ENCODE results near the gene ZNF277.

The ZNF277 gene

DNA sequence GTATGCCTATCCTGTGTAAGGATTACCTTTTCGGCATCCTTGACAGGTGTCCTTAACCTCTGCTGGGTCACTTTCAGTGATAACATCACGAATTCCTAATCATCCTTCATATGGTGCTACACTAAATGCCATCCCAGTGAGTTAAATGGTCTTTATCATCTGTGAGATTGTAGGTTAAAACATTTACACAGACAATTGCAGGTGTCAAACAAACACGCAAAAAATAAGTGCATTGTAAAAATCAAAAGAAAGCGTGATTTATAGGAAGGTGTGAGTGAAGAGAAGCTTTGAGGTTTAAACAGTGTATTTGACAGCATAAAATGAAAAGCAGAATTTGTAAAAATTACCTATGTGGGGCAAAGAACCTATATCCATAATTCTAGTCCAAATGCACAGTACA, 132.3 kb downstream of the ZNF277 start:
- Histone ChIP-seq H3K9me3 (replicated peaks; ENCODE audit: low read length) (no peaks in the 10 kb centered on the region), H3K4me1 (ENCODE audit: control insufficient read depth, insufficient read depth, low read length) (no peaks in the 10 kb centered on the region), H3K36me3 (ENCODE audit: insufficient read depth, low read length) (peaks cover 6% of the 10 kb centered on the region), H3K4me3 (ENCODE audit: low read length) (no peak overlapping the region), H3K4me2 (ENCODE audit: low read length) (no peak overlapping the region), H3K9ac (ENCODE audit: low read depth, low read length) (no peak overlapping the region), H3K27me3 (ENCODE audit: control insufficient read depth, insufficient read depth, low read length) (no peaks in the 10 kb centered on the region)

DNA sequence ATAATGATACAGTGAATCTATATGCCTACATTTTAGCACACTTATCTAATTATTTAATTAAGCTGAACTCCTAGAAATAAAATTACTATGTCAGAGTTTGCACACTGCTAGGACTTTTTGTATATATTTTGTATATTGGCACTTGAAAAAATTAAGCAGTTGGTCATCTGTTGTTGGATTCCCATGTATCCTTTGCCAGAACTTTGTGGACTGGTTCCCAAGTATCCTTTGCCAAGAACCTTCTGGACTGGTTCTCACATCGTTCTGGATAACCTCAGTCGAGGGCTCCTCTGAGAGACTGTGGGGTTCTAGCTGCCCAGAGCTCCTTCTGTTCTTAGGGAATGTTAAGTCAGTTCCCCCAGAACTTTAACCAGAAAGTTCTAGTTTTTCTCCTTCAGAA, 135.0 kb downstream of the ZNF277 start:
- Histone ChIP-seq H3K9me3 (replicated peaks; ENCODE audit: low read length) (no peaks in the 10 kb centered on the region), H3K9ac (ENCODE audit: low read depth, low read length) (no peak overlapping the region), H3K4me3 (ENCODE audit: low read length) (no peak overlapping the region), H3K4me1 (ENCODE audit: control insufficient read depth, insufficient read depth, low read length) (no peaks in the 10 kb centered on the region), H3K36me3 (ENCODE audit: insufficient read depth, low read length) (peaks cover 6% of the 10 kb centered on the region), H3K27me3 (ENCODE audit: control insufficient read depth, insufficient read depth, low read length) (no peaks in the 10 kb centered on the region), H3K4me2 (ENCODE audit: low read length) (no peak overlapping the region)

DNA sequence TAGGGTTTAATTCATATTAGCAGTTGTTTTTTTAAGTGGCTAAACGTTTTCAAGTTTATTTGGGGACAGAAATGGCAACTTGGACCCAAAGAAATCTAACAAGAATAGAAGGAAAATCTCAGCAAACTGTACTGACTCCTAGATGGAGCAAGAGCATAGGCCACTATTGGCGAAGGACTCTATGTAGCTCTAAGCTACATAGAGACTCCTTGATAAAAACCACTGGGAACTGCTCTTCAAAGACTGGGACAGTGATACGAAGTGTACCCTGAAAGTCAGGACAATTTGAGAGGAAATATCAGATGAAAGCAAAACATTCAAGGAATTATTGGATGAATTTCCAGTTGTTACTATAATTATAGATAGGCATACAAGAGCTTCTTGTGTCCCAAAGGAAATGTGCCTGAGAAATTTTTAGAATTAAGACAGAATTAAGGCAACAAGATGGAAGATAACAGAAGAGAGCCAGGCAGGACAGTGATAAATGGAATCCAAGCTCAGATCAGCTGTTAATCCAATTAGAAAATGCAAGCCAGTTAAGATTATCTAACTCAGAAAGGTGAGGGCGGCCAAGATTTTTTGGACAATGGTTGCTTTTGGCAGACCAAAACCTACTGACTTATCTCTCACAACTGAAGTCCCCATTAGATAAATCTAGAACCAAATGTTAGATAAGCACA, 140.0 kb downstream of the ZNF277 start:
- no peak overlapping the region for H3K4me3 ChIP-seq (ENCODE audit: low read length)
- H3K9me3 ChIP-seq (replicated peaks; ENCODE audit: low read length) = no peaks in the 10 kb centered on the region
- peaks cover 3% of the 10 kb centered on the region for H3K36me3 ChIP-seq (ENCODE audit: insufficient read depth, low read length)
- H3K4me1 ChIP-seq (ENCODE audit: control insufficient read depth, insufficient read depth, low read length) = no peaks in the 10 kb centered on the region
- H3K4me2 ChIP-seq (ENCODE audit: low read length) = no peak overlapping the region
- H3K27me3 ChIP-seq (ENCODE audit: control insufficient read depth, insufficient read depth, low read length) = no peaks in the 10 kb centered on the region
- H3K9ac ChIP-seq (ENCODE audit: low read depth, low read length) = no peak overlapping the region

DNA sequence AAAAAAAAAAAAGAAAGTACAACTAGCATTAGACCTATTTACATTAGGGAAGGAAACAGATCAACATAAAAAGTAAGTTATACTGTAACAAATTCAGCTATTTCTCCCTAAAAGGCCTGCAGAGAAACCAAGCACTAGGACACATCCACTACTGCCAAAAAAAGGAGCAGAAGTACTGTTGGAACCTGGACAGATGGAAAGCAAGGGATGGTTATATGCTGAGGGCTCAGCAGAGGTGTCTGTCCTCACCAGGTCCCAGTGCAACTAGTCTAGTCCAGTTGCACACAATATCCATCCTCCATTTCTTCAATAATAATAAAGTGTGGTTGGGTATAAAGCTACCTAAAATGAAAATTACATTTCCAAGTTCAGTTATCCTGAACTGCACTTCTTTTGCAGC, 140.6 kb downstream of the ZNF277 start:
- Histone ChIP-seq H3K36me3 (ENCODE audit: insufficient read depth, low read length) (peaks cover 3% of the 10 kb centered on the region), H3K27me3 (ENCODE audit: control insufficient read depth, insufficient read depth, low read length) (no peaks in the 10 kb centered on the region), H3K4me1 (ENCODE audit: control insufficient read depth, insufficient read depth, low read length) (no peaks in the 10 kb centered on the region), H3K9me3 (replicated peaks; ENCODE audit: low read length) (no peaks in the 10 kb centered on the region), H3K9ac (ENCODE audit: low read depth, low read length) (no peak overlapping the region), H3K4me3 (ENCODE audit: low read length) (no peak overlapping the region), H3K4me2 (ENCODE audit: low read length) (no peak overlapping the region)

DNA sequence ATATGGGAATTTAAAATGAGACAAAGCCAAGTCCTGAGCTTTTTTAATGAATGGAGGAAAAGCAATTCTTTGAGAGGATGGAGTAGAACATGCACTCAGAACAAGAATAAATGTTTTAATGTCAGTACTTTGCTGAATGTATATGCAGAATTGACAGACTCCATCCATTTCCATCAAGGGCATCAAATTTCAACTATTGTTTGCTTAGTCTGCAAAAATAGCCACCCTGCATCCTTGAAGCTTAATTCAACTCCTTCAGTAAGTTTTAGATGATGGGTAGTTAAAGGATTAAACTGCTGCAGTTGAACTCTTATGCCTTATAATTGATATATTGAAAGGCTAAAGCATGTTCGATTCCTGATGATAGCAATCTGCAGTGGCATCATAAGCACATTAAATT, 144.1 kb downstream of the ZNF277 start:
- Histone ChIP-seq H3K4me3 (ENCODE audit: low read length) (no peak overlapping the region), H3K9me3 (replicated peaks; ENCODE audit: low read length) (no peaks in the 10 kb centered on the region), H3K4me2 (ENCODE audit: low read length) (no peak overlapping the region), H3K36me3 (ENCODE audit: insufficient read depth, low read length) (no peaks in the 10 kb centered on the region), H3K4me1 (ENCODE audit: control insufficient read depth, insufficient read depth, low read length) (no peaks in the 10 kb centered on the region), H3K27me3 (ENCODE audit: control insufficient read depth, insufficient read depth, low read length) (no peaks in the 10 kb centered on the region), H3K9ac (ENCODE audit: low read depth, low read length) (no peak overlapping the region)

DNA sequence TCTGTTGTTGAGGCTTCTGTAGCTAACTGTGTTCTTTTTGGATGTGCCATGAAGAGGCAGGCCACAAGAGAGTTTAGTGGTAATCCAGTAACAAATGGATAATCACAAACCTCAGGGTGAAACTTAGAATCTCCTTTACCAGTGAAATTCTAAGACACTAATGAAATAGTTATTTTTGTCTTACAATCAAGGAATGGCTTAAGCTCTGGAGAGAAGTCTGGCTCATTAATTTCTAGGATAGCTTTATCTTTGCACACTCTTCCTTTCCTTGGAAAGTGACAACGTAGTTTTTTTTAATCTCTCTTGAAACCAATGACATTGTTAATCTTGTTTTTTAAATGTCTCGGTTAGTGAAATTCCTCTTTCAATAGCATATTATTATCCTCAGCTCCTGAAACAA, 150.1 kb downstream of the ZNF277 start:
- no peak overlapping the region for H3K9ac ChIP-seq (ENCODE audit: low read depth, low read length)
- no peaks in the 10 kb centered on the region for H3K4me1 ChIP-seq (ENCODE audit: control insufficient read depth, insufficient read depth, low read length)
- no peaks in the 10 kb centered on the region for H3K9me3 ChIP-seq (replicated peaks; ENCODE audit: low read length)
- H3K4me3 ChIP-seq (ENCODE audit: low read length) = no peak overlapping the region
- no peaks in the 10 kb centered on the region for H3K36me3 ChIP-seq (ENCODE audit: insufficient read depth, low read length)
- H3K4me2 ChIP-seq (ENCODE audit: low read length) = no peak overlapping the region
- H3K27me3 ChIP-seq (ENCODE audit: control insufficient read depth, insufficient read depth, low read length) = no peaks in the 10 kb centered on the region

DNA sequence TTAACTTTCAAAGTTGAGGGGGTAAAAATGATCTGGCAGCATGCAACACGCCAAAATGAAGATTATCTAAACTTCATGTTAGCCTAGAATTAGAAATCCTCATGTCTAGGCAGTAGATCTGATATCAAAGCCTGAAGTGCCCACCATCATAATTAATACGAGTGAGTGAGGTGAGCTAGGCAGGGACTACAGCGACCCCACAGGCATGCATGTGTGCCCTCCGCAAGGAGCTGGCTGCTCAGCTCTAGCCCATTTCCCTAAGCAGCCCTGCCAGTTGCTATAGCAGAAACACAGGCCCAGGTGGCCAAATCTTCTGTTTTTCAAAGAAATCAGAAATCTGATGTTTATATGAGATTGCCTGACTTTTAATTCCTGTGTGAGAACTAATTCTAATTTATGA, 150.6 kb downstream of the ZNF277 start:
- H3K36me3 ChIP-seq (ENCODE audit: insufficient read depth, low read length) = no peaks in the 10 kb centered on the region
- H3K4me3 ChIP-seq (ENCODE audit: low read length) = no peak overlapping the region
- H3K4me2 ChIP-seq (ENCODE audit: low read length) = no peak overlapping the region
- H3K9me3 ChIP-seq (replicated peaks; ENCODE audit: low read length) = no peaks in the 10 kb centered on the region
- no peaks in the 10 kb centered on the region for H3K27me3 ChIP-seq (ENCODE audit: control insufficient read depth, insufficient read depth, low read length)
- H3K4me1 ChIP-seq (ENCODE audit: control insufficient read depth, insufficient read depth, low read length) = no peaks in the 10 kb centered on the region
- no peak overlapping the region for H3K9ac ChIP-seq (ENCODE audit: low read depth, low read length)

DNA sequence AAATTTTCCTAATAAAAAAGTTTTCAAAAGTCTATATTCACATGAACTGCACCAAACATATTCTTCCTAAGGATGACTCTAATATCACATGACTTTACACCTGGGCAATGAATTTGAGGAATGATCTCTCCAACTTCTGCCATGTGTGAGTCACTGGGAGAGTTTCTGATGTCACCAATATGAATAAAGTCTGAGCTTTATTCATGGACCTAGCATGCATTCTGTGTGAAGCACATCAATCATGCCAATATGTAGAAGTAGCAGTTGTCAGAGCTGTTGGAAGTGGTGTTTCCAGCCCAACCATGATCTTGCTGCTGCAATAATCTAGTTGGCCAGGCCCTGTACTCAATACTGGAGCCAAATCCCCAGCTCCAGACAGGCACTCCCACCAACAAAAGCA, 152.0 kb downstream of the ZNF277 start:
- Histone ChIP-seq H3K4me1 (ENCODE audit: control insufficient read depth, insufficient read depth, low read length) (no peaks in the 10 kb centered on the region), H3K9ac (ENCODE audit: low read depth, low read length) (no peak overlapping the region), H3K4me3 (ENCODE audit: low read length) (no peak overlapping the region), H3K9me3 (replicated peaks; ENCODE audit: low read length) (no peaks in the 10 kb centered on the region), H3K27me3 (ENCODE audit: control insufficient read depth, insufficient read depth, low read length) (no peaks in the 10 kb centered on the region), H3K4me2 (ENCODE audit: low read length) (no peak overlapping the region), H3K36me3 (ENCODE audit: insufficient read depth, low read length) (no peaks in the 10 kb centered on the region)

DNA sequence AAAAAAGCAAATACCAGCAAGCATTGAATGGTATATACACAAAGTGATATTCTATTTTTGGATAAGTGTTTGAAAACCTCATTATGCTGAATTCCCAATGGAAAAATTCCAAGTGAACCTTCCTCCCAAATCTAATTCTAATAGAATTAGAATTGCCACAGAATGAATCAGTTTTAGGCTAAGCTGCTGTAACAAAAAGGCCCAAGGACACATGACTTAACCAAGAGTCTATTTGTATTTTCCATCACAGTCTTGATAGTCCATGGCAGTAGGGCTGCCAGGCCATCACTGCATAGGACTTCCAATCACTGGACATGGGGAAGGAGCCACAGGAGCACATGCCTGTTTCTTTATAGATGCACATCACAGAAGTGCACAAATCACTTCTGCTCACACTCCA, 152.6 kb downstream of the ZNF277 start:
- Histone ChIP-seq H3K9me3 (replicated peaks; ENCODE audit: low read length) (no peaks in the 10 kb centered on the region), H3K9ac (ENCODE audit: low read depth, low read length) (no peak overlapping the region), H3K27me3 (ENCODE audit: control insufficient read depth, insufficient read depth, low read length) (no peaks in the 10 kb centered on the region), H3K4me2 (ENCODE audit: low read length) (no peak overlapping the region), H3K4me1 (ENCODE audit: control insufficient read depth, insufficient read depth, low read length) (no peaks in the 10 kb centered on the region), H3K4me3 (ENCODE audit: low read length) (no peak overlapping the region), H3K36me3 (ENCODE audit: insufficient read depth, low read length) (no peaks in the 10 kb centered on the region)

DNA sequence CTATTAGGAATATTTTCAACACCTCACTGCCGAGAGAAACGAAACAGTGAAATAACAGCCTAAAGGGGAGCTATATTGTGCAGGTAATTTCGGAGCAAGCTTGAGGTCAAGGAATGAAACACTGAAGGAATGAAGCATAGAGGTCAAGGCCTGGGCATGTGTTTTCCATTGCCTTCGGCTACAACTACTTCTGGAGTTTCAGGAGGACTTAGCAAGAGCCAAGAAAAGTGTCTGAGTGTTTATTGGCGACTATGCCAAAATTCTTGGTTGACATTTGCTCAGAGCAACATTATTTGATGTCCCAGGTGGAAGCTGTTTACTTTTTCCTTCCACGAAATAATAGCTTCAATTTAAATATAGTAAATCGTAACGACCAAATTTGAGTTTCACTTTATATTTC, 154.2 kb downstream of the ZNF277 start:
- Histone ChIP-seq H3K27me3 (ENCODE audit: control insufficient read depth, insufficient read depth, low read length) (no peaks in the 10 kb centered on the region), H3K4me1 (ENCODE audit: control insufficient read depth, insufficient read depth, low read length) (no peaks in the 10 kb centered on the region), H3K9ac (ENCODE audit: low read depth, low read length) (no peak overlapping the region), H3K36me3 (ENCODE audit: insufficient read depth, low read length) (no peaks in the 10 kb centered on the region), H3K4me3 (ENCODE audit: low read length) (no peak overlapping the region), H3K4me2 (ENCODE audit: low read length) (no peak overlapping the region), H3K9me3 (replicated peaks; ENCODE audit: low read length) (no peaks in the 10 kb centered on the region)

DNA sequence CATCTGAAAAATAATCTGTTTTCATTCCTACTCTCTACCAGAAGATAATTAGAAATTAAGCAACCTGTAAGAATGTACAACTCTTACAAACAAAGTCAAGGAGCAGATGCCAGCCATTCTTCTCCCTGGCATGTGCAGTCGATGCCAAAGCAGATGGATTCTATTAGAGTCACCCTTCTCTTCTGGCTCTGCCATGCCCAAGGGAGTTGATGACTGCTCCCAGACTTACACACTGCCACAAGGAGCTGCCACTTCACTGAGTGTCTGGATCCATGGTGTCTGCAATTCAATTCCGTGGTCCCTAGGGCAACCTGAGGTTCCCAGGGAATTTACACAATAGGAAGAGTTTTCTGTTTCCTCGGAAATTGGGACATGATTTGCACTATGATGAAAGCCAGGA, 154.7 kb downstream of the ZNF277 start:
- Histone ChIP-seq H3K9ac (ENCODE audit: low read depth, low read length) (no peak overlapping the region), H3K9me3 (replicated peaks; ENCODE audit: low read length) (no peaks in the 10 kb centered on the region), H3K27me3 (ENCODE audit: control insufficient read depth, insufficient read depth, low read length) (no peaks in the 10 kb centered on the region), H3K36me3 (ENCODE audit: insufficient read depth, low read length) (no peaks in the 10 kb centered on the region), H3K4me3 (ENCODE audit: low read length) (no peak overlapping the region), H3K4me2 (ENCODE audit: low read length) (no peak overlapping the region), H3K4me1 (ENCODE audit: control insufficient read depth, insufficient read depth, low read length) (no peaks in the 10 kb centered on the region)

DNA sequence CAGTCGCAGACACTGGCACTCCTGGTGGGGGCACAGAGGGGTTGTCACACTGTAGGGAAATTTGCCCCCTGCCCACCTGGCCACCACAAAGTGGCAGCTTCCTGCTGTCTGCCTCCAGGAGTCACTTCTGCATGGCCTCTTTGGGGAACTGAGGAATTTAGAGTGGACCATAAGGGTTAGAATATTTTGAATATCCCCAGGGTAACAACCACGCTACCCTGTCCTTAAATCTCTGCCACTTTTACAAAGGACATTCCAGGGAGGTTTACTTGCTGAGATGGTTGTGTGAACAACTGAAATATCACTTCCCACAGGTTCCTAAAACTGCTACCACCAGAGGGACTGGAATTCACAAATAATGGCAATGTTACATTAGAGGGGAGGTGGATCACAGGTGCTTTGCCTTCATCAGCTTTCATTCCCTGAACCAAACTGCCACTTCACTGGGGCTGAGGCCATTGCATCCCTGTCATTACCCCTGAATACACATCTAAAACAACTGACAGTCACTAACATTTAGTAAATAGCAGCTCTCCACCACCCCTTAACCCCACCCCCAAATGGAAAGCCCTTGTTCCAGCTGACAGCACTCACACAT, 155.7 kb downstream of the ZNF277 start:
- no peak overlapping the region for H3K9ac ChIP-seq (ENCODE audit: low read depth, low read length)
- H3K4me1 ChIP-seq (ENCODE audit: control insufficient read depth, insufficient read depth, low read length) = no peaks in the 10 kb centered on the region
- no peak overlapping the region for H3K4me2 ChIP-seq (ENCODE audit: low read length)
- no peaks in the 10 kb centered on the region for H3K27me3 ChIP-seq (ENCODE audit: control insufficient read depth, insufficient read depth, low read length)
- no peaks in the 10 kb centered on the region for H3K36me3 ChIP-seq (ENCODE audit: insufficient read depth, low read length)
- no peaks in the 10 kb centered on the region for H3K9me3 ChIP-seq (replicated peaks; ENCODE audit: low read length)
- H3K4me3 ChIP-seq (ENCODE audit: low read length) = no peak overlapping the region
